ENCODE results near the gene LCP2. TPM values are rescaled to one million over a fixed set of nuclear protein-coding genes. Genes with fewer than 3 reads are reported as not detected.

Gene LCP2
- total and polyA plus RNA-seq, 2 of the 4 experiments (the other 2 are of a cell fraction): not detected

DNA sequence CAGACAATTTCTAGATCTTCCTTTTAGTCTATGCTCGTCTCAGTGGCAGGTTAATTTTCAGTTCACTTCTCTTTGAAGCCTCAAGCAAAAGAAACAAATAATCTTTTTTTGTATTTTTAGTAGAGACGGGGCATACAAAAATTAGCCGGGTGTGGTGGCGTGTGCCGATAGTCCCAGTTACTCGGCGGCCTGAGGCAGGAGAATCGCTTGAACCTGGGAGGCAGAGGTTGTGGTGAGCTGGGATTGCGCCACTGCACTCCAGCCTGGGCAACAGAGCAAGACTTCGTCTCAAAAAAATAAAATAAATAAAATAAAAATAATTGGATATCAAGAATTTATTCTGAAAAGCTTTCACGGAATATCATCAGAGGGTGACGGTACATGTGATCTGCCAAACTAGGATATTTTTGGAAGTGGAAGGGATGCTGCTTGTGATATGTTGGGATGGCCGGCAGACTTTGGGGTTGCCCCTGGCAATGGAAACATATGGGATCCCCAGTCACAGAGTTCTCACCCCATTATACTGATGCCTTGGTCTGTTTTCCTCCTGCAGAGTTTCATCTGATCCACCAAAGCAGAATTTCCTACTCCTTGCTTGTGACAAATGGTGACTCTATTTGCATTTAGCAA is 7.6 kb upstream of the LCP2 start:
- Histone ChIP-seq H3K18ac (ENCODE audit: low read depth, low read length) (no peak overlapping the region), H4K5ac (ENCODE audit: low read depth, low read length) (no peak overlapping the region), H2AK5ac (ENCODE audit: low read depth, low read length) (no peak overlapping the region), H3K4me3 (ENCODE audit: insufficient read depth, low read depth, low read length) (no peak overlapping the region), H2AK9ac (replicated peaks; ENCODE audit: low read depth, low read length, poor library complexity) (no peak overlapping the region), H2AFZ (replicated peaks; ENCODE audit: low read length, poor library complexity) (no peak overlapping the region), H2BK20ac (ENCODE audit: low read depth, low read length) (no peak overlapping the region), H3K9me3 (ENCODE audit: control insufficient read depth, insufficient read depth, low read length) (no peaks in the 10 kb centered on the region), H3K4ac (ENCODE audit: low read depth, low read length) (no peak overlapping the region), H3K27me3 (ENCODE audit: control insufficient read depth, insufficient read depth, low read length) (no peaks in the 10 kb centered on the region), H3K36me3 (ENCODE audit: control insufficient read depth, insufficient read depth, low read length) (no peaks in the 10 kb centered on the region), H3K4me1 (ENCODE audit: control insufficient read depth, insufficient read depth, low read length) (no peaks in the 10 kb centered on the region), H3K79me1 (ENCODE audit: low read depth in 1 of 2, low read length in 2 of 2) (no peaks in the 10 kb centered on the region), H4K20me1 (ENCODE audit: insufficient read depth, low read length) (no peaks in the 10 kb centered on the region), H2BK120ac (ENCODE audit: low read depth, low read length) (no peak overlapping the region), H3K56ac (ENCODE audit: extremely low read depth, insufficient read depth, low read length) (no peak overlapping the region), H3K14ac (replicated peaks; ENCODE audit: low read depth, low read length) (no peak overlapping the region), H3K9ac (ENCODE audit: low read depth, low read length) (no peak overlapping the region), H3K27ac (ENCODE audit: insufficient read depth, low read length) (no peak overlapping the region), H3K9me1 (ENCODE audit: insufficient read depth, low read length) (no peaks in the 10 kb centered on the region), H3K23ac (ENCODE audit: low read depth, low read length) (no peak overlapping the region), H3K4me2 (ENCODE audit: low read depth, low read length) (no peak overlapping the region), H4K8ac (ENCODE audit: low read depth in 2 of 2, low read length in 2 of 2) (no peak overlapping the region), H4K91ac (ENCODE audit: insufficient read depth, low read depth, low read length) (no peak overlapping the region), H2BK15ac (ENCODE audit: low read depth, low read length) (no peak overlapping the region), H2BK5ac (ENCODE audit: low read depth, low read length, poor library complexity, severe bottlenecking) (no peak overlapping the region)
- in situ Hi-C loops (cut with MboI; ENCODE audit: low sequenced_read_pairs) (no loop called here), intact Hi-C loops (cut with micrococcal nuclease) (no loop called here), dilution Hi-C loops (cut with HindIII; ENCODE audit: low sequenced_read_pairs, unreplicated experiment) (no loop called here)
- WGBS, 2 experiments (ENCODE audit: extremely low coverage in 2 of 2, insufficient read length in 1 of 2): no CpG with 5 or more reads among the region's 13 CpGs
- ATAC-seq (ENCODE audit: low read depth) (no peak), DNase-seq (no peak)
- no TSS peak for BruUV-seq (replicated peaks)
- ChIA-PET POLR2A (ENCODE audit: unreplicated experiment) (no interaction called here), CTCF (no interaction called here)
- no peak for TF ChIP-seq RCOR1 (IDR thresholded peaks at IDR 0.05; ENCODE audit: insufficient replicate concordance, low read length)
- TF ChIP-seq MAFK (IDR thresholded peaks at IDR 0.05; ENCODE audit: low read depth, low read length): no peak
- TF ChIP-seq BHLHE40 (IDR thresholded peaks at IDR 0.05; ENCODE audit: low read depth, low read length): no peak
- TF ChIP-seq CHD1 (IDR thresholded peaks at IDR 0.05; ENCODE audit: low read depth, low read length): no peak
- no peak for TF ChIP-seq CTCF (conservative IDR thresholded peaks at IDR 0.05; ENCODE audit: low read depth, low read length)
- no peak for TF ChIP-seq MAZ (IDR thresholded peaks at IDR 0.05; ENCODE audit: borderline replicate concordance, low read depth, low read length)
- TF ChIP-seq RAD21 (IDR thresholded peaks at IDR 0.05; ENCODE audit: low read length): no peak
- TF ChIP-seq POLR2A (IDR thresholded peaks at IDR 0.05; ENCODE audit: low read depth, low read length): no peak
- no peak for TF ChIP-seq MXI1 (IDR thresholded peaks at IDR 0.05; ENCODE audit: borderline replicate concordance, low read depth, low read length)
- TF ChIP-seq NFE2L2 (IDR thresholded peaks at IDR 0.05; ENCODE audit: low read depth, low read length): no peak
